Rectal smooth muscle tissue (tissue), 1 donor: ENCODE measurements around the gene DPEP2NB.
"Not testable (repeated sequence)": the region's sequence is repeated elsewhere in the genome, so short reads cannot be mapped to it uniquely, and the experiment has no call there.

Source experiments
- H3K27ac ChIP-seq: one replicate; pipeline ENCODE4 v1.7.0; 2013; ENCODE audit warnings: low read depth, low read length, inconsistent platforms
- H3K27me3 ChIP-seq: one replicate; pipeline ENCODE4 v1.7.0; 2013; ENCODE audit warnings: low read length; ENCODE audit not compliant: control insufficient read depth, insufficient read depth
- H3K36me3 ChIP-seq: one replicate; pipeline ENCODE4 v1.7.0; 2013; ENCODE audit warnings: low read length; ENCODE audit not compliant: control insufficient read depth, insufficient read depth
- H3K4me1 ChIP-seq: one replicate; pipeline ENCODE4 v1.7.0; 2013; ENCODE audit warnings: low read length; ENCODE audit not compliant: control insufficient read depth, insufficient read depth
- H3K4me3 ChIP-seq: one replicate; pipeline ENCODE4 v1.7.0; 2013; ENCODE audit warnings: low read length
- H3K9ac ChIP-seq: one replicate; pipeline ENCODE4 v1.7.0; 2013; ENCODE audit warnings: low read length

DPEP2NB gene

DNA sequence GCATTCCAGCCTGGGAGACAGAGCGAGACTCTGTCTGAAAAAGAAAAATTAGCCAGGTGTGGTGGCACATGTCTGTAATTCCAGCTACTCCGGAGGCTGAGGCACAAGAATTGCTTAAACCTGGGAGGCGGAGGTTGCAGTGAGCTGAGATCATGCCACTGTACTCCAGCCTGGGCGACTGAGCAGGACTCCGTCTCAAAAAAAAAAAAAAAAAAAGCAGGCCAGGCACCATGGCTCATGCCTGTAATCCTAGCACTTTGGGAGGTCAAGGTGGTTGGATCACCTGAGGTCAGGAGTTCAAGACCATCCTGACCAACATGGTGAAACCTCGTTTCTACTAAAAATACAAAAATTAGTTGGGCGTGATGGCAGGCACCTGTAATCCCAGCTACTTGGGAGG is 43.4 kb downstream of the DPEP2NB start:
- H3K4me3 ChIP-seq, H3K36me3 ChIP-seq, H3K27me3 ChIP-seq, H3K9ac ChIP-seq, H3K4me1 ChIP-seq, H3K27ac ChIP-seq: not testable (repeated sequence)

DNA sequence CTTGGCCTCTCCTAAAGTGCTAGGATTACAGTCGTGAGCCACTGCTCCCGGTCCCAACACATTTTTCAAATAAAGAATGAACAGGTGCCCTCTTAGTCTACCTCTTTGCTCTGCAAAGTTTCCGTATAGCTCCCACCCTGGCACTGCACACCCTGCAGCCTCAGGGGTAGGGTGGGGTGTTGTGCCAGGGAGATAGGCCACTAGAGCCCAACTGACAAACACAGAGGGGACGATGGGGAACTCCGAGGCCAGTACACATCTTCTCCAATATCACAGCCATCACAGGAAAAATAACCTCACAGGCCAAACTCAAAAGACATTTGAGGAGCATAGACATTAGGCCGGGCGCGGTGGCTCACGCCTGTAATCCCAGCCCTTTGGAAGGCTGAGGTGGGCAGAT is 44.6 kb downstream of the DPEP2NB start:
- Histone ChIP-seq H3K4me1 (peaks cover 12% of the 10 kb centered on the region), H3K27ac (no peak overlapping the region), H3K4me3 (no peak overlapping the region), H3K36me3 (no peaks in the 10 kb centered on the region), H3K9ac (no peak overlapping the region), H3K27me3 (peaks cover 3% of the 10 kb centered on the region)

DNA sequence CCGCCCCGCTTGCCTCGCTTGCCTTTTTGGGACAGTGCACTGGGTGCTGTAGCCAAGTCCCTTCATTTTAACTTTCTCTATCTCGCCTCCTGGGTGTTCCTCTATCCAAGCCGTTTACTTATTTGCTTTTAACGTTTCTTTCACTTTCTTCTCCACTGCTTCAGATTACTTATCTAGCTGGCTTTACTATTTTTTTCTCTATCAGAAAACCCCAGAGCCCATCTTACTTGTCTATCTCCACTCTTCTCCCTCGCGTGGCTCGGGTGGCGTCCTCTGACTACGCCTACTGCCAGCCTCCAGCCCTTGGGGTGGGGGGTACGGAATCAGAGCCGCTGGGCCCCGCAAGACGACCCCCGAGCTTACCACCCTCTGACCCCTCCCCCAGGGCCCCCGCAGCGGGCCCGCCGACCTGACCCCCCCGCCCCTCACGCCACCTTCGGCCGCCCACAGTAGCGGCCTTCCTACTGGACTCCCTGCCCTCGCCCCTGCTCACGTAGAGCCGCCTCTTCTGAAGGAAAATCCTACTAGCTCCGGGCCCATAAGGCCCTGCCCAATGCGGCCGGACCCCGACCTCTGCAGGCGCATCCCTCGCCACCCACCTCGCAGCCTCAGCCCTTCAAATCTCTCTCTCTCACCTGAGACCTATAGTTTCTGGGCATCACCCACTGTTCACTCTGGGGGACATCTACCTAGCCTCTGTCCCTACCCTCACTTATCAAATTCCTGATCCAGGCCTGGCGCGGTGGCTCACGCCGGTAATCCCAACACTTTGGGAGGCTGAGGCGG is 46.3 kb downstream of the DPEP2NB start:
- Histone ChIP-seq H3K27me3 (peaks cover 3% of the 10 kb centered on the region), H3K27ac (peak overlapping the region; percentile 98), H3K9ac (peak overlapping the region; percentile 57), H3K36me3 (no peaks in the 10 kb centered on the region), H3K4me1 (peaks cover 18% of the 10 kb centered on the region), H3K4me3 (peak overlapping the region; percentile 86)

DNA sequence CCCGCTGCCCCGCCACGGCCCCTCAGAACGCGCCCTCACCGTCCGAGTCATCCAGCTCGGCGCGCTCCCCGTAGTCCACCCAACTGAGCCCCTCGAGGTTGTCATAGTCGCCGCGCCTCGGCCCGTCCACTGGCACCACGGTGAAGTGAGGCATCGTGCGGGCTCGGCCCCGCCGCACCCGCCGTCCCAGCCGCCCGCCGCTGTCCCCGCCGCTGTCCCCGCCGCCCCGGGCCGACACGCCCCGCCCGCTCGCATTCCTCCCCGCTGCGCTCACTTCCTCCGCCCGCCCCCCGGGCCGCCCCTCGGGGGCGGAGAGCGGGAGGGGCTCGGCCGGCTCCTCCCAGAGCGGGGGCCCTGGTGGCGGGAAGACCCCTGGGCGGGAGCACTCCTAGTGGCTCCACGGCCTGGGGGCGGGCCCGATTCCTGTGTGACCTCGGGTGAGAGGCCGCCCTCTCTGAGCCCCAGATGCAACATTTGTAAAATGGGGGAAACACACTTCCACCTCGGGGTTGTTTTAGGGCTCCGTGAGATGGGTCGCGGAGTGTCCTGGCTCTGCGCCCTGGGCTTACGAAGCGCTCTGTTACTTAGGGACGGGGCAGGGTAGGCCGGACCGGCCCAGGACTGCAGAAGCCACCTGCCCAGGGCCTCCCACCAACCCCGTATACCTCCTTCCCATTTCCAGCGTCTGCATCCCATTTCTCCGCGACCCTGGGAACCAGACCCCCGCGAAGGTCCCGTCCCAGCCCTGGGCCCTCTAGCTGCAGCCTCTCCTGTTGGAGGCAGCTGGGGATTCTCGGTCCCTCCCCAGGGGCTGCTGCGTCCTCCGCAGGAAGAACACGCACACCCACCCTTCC is 47.1 kb downstream of the DPEP2NB start, which contains the start of gene SLC12A4:
Gene SLC12A4, minus strand, starts transcription at position 238 of the 854 bp plus-strand sequence. Its CDS starts 84 bp downstream, at position 154.
- H3K4me3 ChIP-seq: peak within 1 kb of the TSS; percentile 86
- H3K4me1 ChIP-seq: peaks cover 21% of the 10 kb centered on the region
- peaks cover 3% of the 10 kb centered on the region for H3K27me3 ChIP-seq
- no peaks in the 10 kb centered on the region for H3K36me3 ChIP-seq
- peak within 1 kb of the TSS; percentile 98 for H3K27ac ChIP-seq
- peak within 1 kb of the TSS; percentile 88 for H3K9ac ChIP-seq

DNA sequence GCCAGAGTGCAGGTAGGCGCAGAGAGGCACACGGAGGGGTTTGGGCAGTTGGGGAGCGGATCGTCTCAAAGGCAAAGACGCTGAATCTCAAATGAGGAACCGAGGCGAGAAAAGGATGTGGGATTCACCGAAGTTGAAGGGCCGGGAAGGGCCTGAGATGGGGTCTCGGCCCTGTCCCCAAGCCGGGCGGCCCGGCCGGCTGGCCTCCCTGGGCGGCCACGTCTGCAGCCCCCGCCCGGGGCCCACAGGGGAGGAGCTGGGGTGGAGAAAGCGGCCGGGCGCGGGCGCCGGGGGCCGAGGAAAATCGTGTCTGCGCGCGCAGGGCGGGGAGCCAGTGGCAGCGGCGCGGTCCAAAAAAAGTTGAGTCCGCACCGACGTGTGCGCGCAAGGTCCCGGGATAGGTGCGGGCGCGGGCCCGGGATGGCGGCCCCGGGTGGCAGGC is 47.7 kb downstream of the DPEP2NB start:
- H3K4me3 ChIP-seq: peak overlapping the region; percentile 86
- peaks cover 23% of the 10 kb centered on the region for H3K4me1 ChIP-seq
- H3K36me3 ChIP-seq: peaks cover 3% of the 10 kb centered on the region
- peaks cover 3% of the 10 kb centered on the region for H3K27me3 ChIP-seq
- H3K27ac ChIP-seq: peak overlapping the region; percentile 98
- peak overlapping the region; percentile 88 for H3K9ac ChIP-seq

DNA sequence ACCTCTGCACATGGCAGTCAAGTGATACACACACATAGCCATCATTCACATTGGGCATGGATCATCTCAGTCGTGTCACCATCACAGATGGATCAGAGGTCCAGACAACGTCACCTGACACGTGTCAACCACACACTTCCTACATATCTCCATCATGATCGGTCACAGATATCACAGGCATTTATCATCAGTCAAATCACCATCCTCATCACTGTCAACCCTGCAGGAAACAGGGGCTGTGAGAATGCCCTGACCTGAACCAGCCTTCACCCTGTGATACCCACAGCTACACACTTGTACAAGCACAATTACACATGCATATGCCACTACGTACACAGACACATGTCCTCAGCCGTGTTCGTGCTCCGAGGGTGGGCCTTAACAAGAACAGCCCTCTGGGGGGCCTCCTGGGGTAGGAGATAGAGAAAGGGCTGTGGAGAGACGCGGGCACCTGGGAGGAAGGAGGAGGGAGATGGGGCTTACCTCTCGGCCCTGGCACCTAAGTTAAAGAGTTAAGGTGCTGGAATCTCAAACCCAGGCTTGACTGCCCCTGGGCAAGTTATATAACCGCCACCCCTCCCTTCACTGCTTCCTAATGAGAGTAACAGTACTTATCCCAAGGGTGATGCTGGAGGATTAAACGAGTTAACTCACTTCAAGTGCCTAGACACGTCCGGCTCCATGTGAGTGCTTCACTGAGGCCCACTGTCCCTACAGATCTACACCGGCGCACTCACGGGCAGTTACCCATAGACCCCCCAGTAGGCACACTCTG is 48.3 kb downstream of the DPEP2NB start:
- peak overlapping the region; percentile 88 for H3K9ac ChIP-seq
- H3K4me3 ChIP-seq: peak overlapping the region; percentile 86
- H3K27ac ChIP-seq: peak overlapping the region; percentile 98
- peaks cover 3% of the 10 kb centered on the region for H3K27me3 ChIP-seq
- peaks cover 8% of the 10 kb centered on the region for H3K36me3 ChIP-seq
- peaks cover 23% of the 10 kb centered on the region for H3K4me1 ChIP-seq

DNA sequence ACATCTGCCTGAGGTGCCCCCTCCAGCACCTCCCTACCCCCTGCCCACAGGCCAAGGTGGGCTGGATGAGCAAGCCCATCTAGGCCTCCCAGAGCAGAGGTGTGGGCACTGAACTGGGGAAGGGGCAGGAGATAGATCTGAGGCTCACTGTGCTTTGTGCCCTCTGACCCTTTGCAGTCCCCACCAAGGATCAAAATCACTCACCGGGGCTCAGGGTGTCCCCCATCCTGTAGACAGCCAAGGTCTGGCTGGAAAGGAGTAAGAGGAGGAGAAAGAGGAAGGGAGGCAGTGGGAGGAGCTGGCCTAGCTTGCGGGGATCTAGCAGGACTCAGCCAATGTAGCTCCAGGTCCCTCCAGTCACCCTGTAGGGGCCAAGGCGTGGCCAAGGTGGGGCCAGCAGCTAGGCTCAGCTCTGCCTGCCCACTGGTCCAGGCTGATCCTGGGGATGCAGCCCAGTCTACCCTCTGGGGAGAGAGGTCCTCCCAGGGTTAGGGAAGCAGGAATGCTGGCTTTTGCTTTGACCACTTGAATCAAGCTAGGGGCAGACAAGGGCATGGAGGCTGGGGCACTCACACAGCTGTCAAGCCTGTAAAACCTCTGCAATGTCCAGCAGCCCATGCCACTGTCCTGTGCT is 49.0 kb downstream of the DPEP2NB start:
- Histone ChIP-seq H3K4me1 (peaks cover 23% of the 10 kb centered on the region), H3K9ac (no peak overlapping the region), H3K27ac (peak overlapping the region; percentile 98), H3K4me3 (peak overlapping the region; percentile 86), H3K36me3 (peaks cover 15% of the 10 kb centered on the region), H3K27me3 (peaks cover 3% of the 10 kb centered on the region)

DNA sequence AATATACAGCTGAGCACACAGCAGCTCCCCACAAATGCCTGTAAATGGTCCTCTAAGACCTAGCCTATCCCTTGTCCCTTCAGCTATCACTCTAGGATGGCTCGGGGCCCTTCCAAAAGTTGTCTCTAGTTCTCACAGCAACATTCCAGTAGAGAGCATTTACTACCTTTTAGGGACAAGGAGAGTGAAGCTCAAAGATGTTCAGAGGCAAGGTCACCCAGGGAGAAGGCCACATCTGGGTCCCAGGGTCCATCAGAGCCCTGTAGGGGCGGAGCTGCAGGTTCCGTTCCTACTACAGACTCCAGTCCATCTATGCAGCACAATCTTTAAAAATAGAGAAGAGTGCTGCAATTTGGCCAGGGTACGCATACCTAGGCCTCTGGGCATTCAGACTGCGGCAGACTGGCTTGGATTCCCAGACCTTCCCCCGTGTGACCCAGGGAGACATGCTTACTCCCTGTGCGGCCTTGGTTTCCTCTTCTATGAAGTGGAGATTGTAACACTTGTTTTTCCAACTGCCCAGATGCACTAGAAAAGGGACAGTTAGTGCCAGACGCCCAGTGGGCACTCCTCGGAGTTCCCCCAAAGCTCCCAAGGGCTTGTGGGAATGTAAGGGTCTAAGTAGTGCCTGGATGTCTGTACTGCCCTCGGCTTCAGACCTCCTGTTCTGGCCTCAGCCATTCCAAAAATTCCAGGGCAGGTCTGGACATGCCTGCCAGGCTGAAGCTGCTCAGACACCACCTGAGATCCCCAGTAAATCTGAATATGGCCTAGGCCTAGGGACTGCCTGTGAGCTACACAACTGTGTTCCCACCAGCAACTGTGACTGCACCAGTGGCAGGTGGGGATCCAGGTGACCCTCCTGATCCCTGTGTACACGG is 49.8 kb downstream of the DPEP2NB start:
- peaks cover 23% of the 10 kb centered on the region for H3K4me1 ChIP-seq
- peaks cover 20% of the 10 kb centered on the region for H3K36me3 ChIP-seq

DNA sequence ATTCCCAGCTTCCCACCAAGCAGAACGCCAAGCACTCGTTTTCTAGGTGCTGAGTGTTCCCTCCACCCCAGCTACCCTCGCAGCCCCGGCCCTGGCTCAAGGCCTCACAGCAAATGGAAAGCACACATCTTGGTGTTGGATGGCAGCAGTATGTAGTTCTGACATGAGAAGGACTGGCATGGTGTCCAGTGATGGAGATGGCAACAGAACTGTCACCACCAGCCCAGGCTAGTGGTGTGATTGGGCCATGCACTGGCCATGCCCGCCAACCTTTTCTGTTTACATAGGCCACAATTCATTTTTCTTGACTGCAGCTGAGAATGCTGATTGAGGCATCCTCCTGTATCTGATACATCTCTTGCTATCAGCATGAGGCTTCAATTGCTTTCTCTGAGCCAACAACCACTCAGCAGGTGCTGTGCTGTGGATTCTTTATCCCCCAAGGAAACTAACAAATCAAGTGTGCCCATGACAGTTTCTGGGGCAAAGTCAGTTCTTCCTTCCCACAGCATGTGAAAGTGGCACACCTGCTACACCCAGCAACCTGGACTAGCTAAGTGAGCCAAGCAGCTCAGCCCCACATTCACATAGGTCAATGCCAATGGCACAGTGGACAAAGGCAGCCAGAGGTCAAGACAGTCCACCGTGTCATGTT is 51.1 kb downstream of the DPEP2NB start:
- Histone ChIP-seq H3K4me3 (no peak overlapping the region), H3K9ac (no peak overlapping the region), H3K36me3 (peaks cover 28% of the 10 kb centered on the region), H3K27ac (no peak overlapping the region), H3K4me1 (peaks cover 31% of the 10 kb centered on the region), H3K27me3 (peaks cover 3% of the 10 kb centered on the region)

More for the DNA sequence above, 49.8 kb downstream of the DPEP2NB start:
- peaks cover 3% of the 10 kb centered on the region for H3K27me3 ChIP-seq
- peak overlapping the region; percentile 98 for H3K27ac ChIP-seq
- peak overlapping the region; percentile 86 for H3K4me3 ChIP-seq
- H3K9ac ChIP-seq: no peak overlapping the region

DNA sequence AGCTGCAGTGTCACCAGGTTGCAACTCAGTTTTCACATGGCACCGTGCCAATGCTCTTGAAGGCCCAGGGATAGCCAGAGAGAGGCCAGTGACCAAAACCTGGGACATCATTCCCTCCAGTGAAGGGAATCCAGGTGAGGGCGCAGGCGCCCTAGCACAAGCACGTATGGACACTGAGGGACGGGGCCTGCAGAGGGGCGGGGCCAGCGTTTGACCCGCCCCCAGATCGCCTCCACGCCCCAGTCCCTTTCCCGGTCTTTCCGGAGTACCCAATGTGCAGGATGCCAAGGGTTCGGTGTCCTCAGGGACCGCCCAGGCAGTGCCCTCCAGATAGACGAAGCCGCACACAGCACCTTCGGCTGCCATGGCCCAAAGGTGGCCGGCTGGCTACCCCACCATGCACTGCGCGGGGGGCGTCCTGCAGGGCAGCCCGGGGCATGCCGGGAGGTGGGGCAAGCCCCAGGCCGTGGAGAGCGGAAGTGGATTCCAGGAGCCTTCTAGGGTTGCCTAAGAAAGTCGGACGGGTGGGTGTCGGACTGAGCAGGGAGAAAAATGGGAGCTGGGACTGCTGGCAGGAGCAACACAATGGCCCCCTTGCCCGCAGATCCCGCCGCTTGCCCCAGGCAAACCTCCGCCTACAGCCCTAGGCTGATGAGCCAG is 51.9 kb downstream of the DPEP2NB start:
- Histone ChIP-seq H3K9ac (no peak overlapping the region), H3K36me3 (peaks cover 32% of the 10 kb centered on the region), H3K27me3 (peaks cover 3% of the 10 kb centered on the region), H3K4me1 (peaks cover 33% of the 10 kb centered on the region), H3K4me3 (peak overlapping the region; percentile 3), H3K27ac (peak overlapping the region; percentile 33)
